GM12878 (cell line): ENCODE data around the gene PFKL. TPM values are rescaled to one million over a fixed set of nuclear protein-coding genes. Genes with fewer than 3 reads are reported as not detected.

Experiments
- ATAC-seq: fragments of 200-7000 bp; cut with Tn5 transposase; 3 replicates; pipeline ENCODE4 v1.9.1; 2020; ENCODE audit warnings: mild to moderate bottlenecking, moderate library complexity
- BruUV-seq: library from RNA; stranded (reverse); fragments of 400-500 nt; replicated peaks from 2 replicates; lab custom pipeline; 2021; lab: Mats Ljungman, UMichigan
- CTCF ChIA-PET: fragments of 300-600 bp; sonication (Branson Sonifier 250); formaldehyde crosslinking; extraction: SDS; loops from one replicate; lab custom pipeline; 2021; ENCODE audit warnings: inconsistent platforms; lab: Yijun Ruan, JAX
- POLR2A ChIA-PET: fragments of 350-600 bp; formaldehyde crosslinking; extraction: SDS; loops from one replicate; lab custom pipeline; 2021; ENCODE audit warnings: inconsistent platforms; lab: Charles Lee
- RAD21 ChIA-PET: fragments of 300-600 bp; sonication (Branson Sonifier 250); formaldehyde crosslinking; loops from one replicate; lab custom pipeline; 2023; ENCODE audit warnings: antibody characterized with exemption; ENCODE audit not compliant: unreplicated experiment; lab: Charles Lee
- SMC1A ChIA-PET: fragments of 300-600 bp; sonication (Branson Sonifier 250); formaldehyde crosslinking; loops from one replicate; lab custom pipeline; 2023; ENCODE audit not compliant: unreplicated experiment, uncharacterized antibody; lab: Charles Lee
- DNase-seq: peaks from one replicate; pipeline ENCODE4 v3.0.0-alpha.2; 2011; ENCODE audit warnings: low read depth, low spot score
- FAIRE-seq: peaks from 3 replicates; lab custom pipeline; 2011; peaks lifted over from hg19 to GRCh38; lab: Jason Lieb, UNC
- H2AFZ ChIP-seq: 2 replicates; pipeline ENCODE4 v1.6.0; 2011; ENCODE audit warnings: low read depth, low read length, control low read depth; ENCODE audit not compliant: control insufficient read depth
- H3K27ac ChIP-seq: 2 replicates; pipeline ENCODE4 v1.5.1; 2011; ENCODE audit warnings: control low read depth; ENCODE audit not compliant: control insufficient read depth, insufficient read depth
- H3K27me3 ChIP-seq, 2 experiments: replicated peaks in 1 of 2; 2 replicates each; pipeline versions ENCODE4 v1.6.0 to v1.6.1; 2011; ENCODE audit warnings: low read length in 1 of 2; ENCODE audit not compliant: control insufficient read depth in 2 of 2, insufficient read depth in 2 of 2
- H3K36me3 ChIP-seq, 2 experiments: 2 replicates each; pipeline ENCODE4 v1.5.1; 2011; ENCODE audit warnings: low read length in 1 of 2; ENCODE audit not compliant: control insufficient read depth in 2 of 2, insufficient read depth in 2 of 2
- H3K4me1 ChIP-seq: 2 replicates; pipeline ENCODE4 v1.6.1; 2011; ENCODE audit warnings: mild to moderate bottlenecking, low read length, moderate library complexity, mixed read lengths; ENCODE audit not compliant: control insufficient read depth, insufficient read depth
- H3K4me2 ChIP-seq: 2 replicates; pipeline ENCODE4 v1.6.0; 2011; ENCODE audit warnings: control low read depth; ENCODE audit not compliant: control insufficient read depth, insufficient read depth
- H3K4me3 ChIP-seq: fragments of 200-600 bp; sonication (generic); 2 replicates; pipeline ENCODE4 v1.5.1; 2016
- H3K79me2 ChIP-seq: 2 replicates; pipeline ENCODE4 v1.6.0; 2011; ENCODE audit warnings: low read length; ENCODE audit not compliant: control insufficient read depth, insufficient read depth
- H3K9ac ChIP-seq: 2 replicates; pipeline ENCODE4 v1.8.0; 2011; ENCODE audit warnings: low read length, control low read depth, mixed read lengths; ENCODE audit not compliant: control insufficient read depth, insufficient read depth
- H3K9me3 ChIP-seq: replicated peaks from 3 replicates; pipeline ENCODE4 v1.5.1; 2011; ENCODE audit warnings: mild to moderate bottlenecking, low read length; ENCODE audit not compliant: control insufficient read depth, insufficient read depth
- H4K20me1 ChIP-seq: 2 replicates; pipeline ENCODE4 v1.6.0; 2011; ENCODE audit not compliant: control insufficient read depth, insufficient read depth
- BHLHE40 ChIP-seq, 2 experiments: fragments of 450-650 bp in 1 of 2; IDR thresholded peaks; 2 replicates each; pipeline ENCODE4 v1.6.1; 2011 to 2017; ENCODE audit warnings: low read depth in 2 of 2, borderline replicate concordance in 1 of 2, improper control_type of control experiment in 1 of 2, low read length in 1 of 2, mild to moderate bottlenecking in 1 of 2
- MEF2A ChIP-seq: IDR thresholded peaks from 2 replicates; pipeline ENCODE4 v1.6.1; 2011; ENCODE audit warnings: low read depth, mild to moderate bottlenecking, low read length, moderate library complexity; ENCODE audit not compliant: insufficient read depth
- NBN ChIP-seq: fragments of 450-650 bp; IDR thresholded peaks from 2 replicates; pipeline ENCODE4 v1.6.1; 2016
- NFXL1 ChIP-seq: fragments of 450-650 bp; IDR thresholded peaks from 2 replicates; pipeline ENCODE4 v1.6.1; 2017; ENCODE audit warnings: antibody characterized with exemption, mild to moderate bottlenecking, borderline replicate concordance
- POLR2A ChIP-seq: IDR thresholded peaks from 2 replicates; pipeline ENCODE4 v1.6.1; 2011; ENCODE audit warnings: low read depth, mild to moderate bottlenecking, low read length
- POLR2AphosphoS2 ChIP-seq: IDR thresholded peaks from 2 replicates; pipeline ENCODE4 v1.6.1; 2011; ENCODE audit warnings: low read depth, mild to moderate bottlenecking, low read length, improper control_type of control experiment, moderate library complexity
- TBL1XR1 ChIP-seq: IDR thresholded peaks from 2 replicates; pipeline ENCODE4 v1.6.1; 2012; ENCODE audit warnings: low read depth, low read length, improper control_type of control experiment
- WGBS: methylation state at CpG from one replicate; pipeline ENCODE4 v1.1.6; 2016; ENCODE audit warnings: low lambda C conversion rate; ENCODE audit not compliant: insufficient replicate concordance, insufficient coverage; ENCODE audit errors: missing lambda C conversion rate; 5-methylcytosine and 5-hydroxymethylcytosine counted together
- in situ Hi-C: fragments of 300-500 bp; cut with MboI; formaldehyde crosslinking; loops from 9 replicates; pipeline ENCODE4 v1.14.3; 2018; ENCODE audit warnings: mixed read lengths
- intact Hi-C: fragments of 100-400 bp; cut with micrococcal nuclease; formaldehyde crosslinking; loops from one replicate; pipeline ENCODE4 v1.14.2; 2022; ENCODE audit not compliant: unreplicated experiment
- polyA plus RNA-seq, 11 experiments: library from polyadenylated mRNA; depleted of rRNA in 4 of 11; unstranded in 6 of 11; stranded (reverse) in 5 of 11; fragments of >200 nt; fragmentation: Nextera tagmentation in 4 of 11; fragmentation: Illumina TruSeq in 1 of 11; extraction: Ambion mirVana in 4 of 11; extraction: Trizol in 1 of 11; gene quantifications; 1 replicate in 1 of 11; 2 replicates in 10 of 11; pipeline versions ENCODE4 v1.2.1 to v1.2.3, GENCODE V29; 2011 to 2016; ENCODE audit warnings: inconsistent platforms in 2 of 11, missing spikeins in 2 of 11, low read depth in 1 of 11
- total RNA-seq, 4 experiments: library from RNA; depleted of rRNA in 3 of 4; stranded (reverse); fragments of >200 nt in 3 of 4; fragmentation: Illumina TruSeq in 1 of 4; extraction: Trizol in 1 of 4; gene quantifications; 2 replicates each; pipeline versions ENCODE4 v1.2.1 to v1.2.3, GENCODE V29; 2013 to 2021
- TF ChIP-seq, protein P1 (sequence below): IDR thresholded peaks from 2 replicates; pipeline ENCODE4 v1.6.1; 2011; ENCODE audit warnings: borderline replicate concordance, low read depth, mild to moderate bottlenecking, moderate library complexity, mixed read lengths, low read length; ENCODE audit not compliant: insufficient read depth; ENCODE audit errors: extremely low read length
- TF ChIP-seq, protein P2 (sequence below): fragments of 450-650 bp; IDR thresholded peaks from 2 replicates; pipeline ENCODE4 v1.6.1; 2017; ENCODE audit warnings: mild to moderate bottlenecking
- TF ChIP-seq, protein P3 (sequence below): fragments of 450-650 bp; IDR thresholded peaks from 2 replicates; pipeline ENCODE4 v1.6.1; 2016; ENCODE audit warnings: mild to moderate bottlenecking
- TF ChIP-seq, protein P4 (sequence below): IDR thresholded peaks from 2 replicates; pipeline ENCODE4 v1.6.1; 2011; ENCODE audit warnings: borderline replicate concordance, low read depth, mild to moderate bottlenecking, moderate library complexity, low read length; ENCODE audit not compliant: insufficient read depth, poor library complexity, severe bottlenecking
- TF ChIP-seq, protein P5 (sequence below): fragments of 450-650 bp; IDR thresholded peaks from 2 replicates; pipeline ENCODE4 v1.6.1; 2016; ENCODE audit warnings: mild to moderate bottlenecking, moderate library complexity, borderline replicate concordance

Gene PFKL
- total and polyA plus RNA-seq, 10 of the 15 experiments (the other 5 are each of a cell fraction or from before 2014, with no cell fraction given), result 1.2 to 192 (median 112) TPM

DNA sequence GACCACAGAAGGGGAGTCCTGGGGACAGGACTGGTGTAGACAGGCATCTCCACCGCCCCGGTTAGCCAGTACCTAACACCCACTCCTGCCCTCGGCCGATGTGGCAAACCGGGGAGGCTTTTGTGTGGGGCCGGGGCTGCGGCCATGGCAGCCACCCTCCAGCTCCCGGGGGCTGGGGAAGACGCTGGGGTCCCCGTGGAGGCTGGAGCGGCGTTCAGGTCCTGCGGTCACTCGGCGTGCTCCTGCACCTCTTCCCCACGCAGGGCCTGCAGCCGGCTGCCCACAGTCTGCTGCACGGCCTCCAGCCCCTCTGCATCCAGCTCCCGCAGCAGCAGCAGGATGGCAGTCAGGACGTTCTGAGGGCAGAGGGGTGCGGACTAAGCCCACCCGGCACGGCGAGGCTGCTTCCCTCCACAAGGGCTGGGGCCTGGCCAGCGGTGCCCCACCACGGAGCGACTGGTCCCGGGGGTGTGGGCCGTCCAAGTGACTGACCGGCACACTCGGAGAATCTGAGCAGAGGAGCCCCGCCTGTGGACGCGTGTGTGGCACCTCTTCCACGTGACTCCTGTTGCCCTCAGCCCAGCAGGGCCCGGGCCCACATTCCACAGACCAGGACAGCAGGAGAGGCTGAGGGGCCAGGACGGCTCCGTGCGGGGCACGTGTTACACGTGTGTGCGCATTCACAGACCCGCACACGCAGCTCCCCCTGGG lies 30.3 kb downstream of the PFKL start:
- CTCF ChIA-PET, result no interaction called here
- Histone ChIP-seq H3K36me3 (peaks cover 0 to 5% of the 10 kb centered on the region in 2 experiments; a peak in 3 of 4 replicates), H3K4me1 (no peaks in the 10 kb centered on the region), H3K9me3 (no peaks in the 10 kb centered on the region), H3K4me3 (no peak overlapping the region), H3K4me2 (no peak overlapping the region), H2AFZ (no peak overlapping the region), H4K20me1 (no peaks in the 10 kb centered on the region), H3K9ac (no peak overlapping the region), H3K27ac (no peak overlapping the region), H3K27me3 (no peaks in the 10 kb centered on the region), H3K79me2 (no peaks in the 10 kb centered on the region)
- SMC1A ChIA-PET, result no interaction called here
- in situ Hi-C loops, result no loop called here
- WGBS, result 89% methylated on average over 43 of the region's 44 CpGs
- POLR2A ChIA-PET, result no interaction called here
- FAIRE-seq (no peak), ATAC-seq (no peak; the same call in 2 of the 3 replicates), DNase-seq (no peak)
- intact Hi-C loops, result no loop called here
- RAD21 ChIA-PET, result no interaction called here
- BruUV-seq, result no TSS peak
- TF ChIP-seq, protein P1, sequence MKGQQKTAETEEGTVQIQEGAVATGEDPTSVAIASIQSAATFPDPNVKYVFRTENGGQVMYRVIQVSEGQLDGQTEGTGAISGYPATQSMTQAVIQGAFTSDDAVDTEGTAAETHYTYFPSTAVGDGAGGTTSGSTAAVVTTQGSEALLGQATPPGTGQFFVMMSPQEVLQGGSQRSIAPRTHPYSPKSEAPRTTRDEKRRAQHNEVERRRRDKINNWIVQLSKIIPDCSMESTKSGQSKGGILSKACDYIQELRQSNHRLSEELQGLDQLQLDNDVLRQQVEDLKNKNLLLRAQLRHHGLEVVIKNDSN, result no peak
- TF ChIP-seq BHLHE40 (IDR thresholded peaks at IDR 0.05; ENCODE audit: borderline replicate concordance in 1 of 2, low read depth in 2 of 2, low read length in 1 of 2) (no peak), TBL1XR1 (no peak), POLR2A (peak; percentile 72; the same call in 1 of the 2 replicates), POLR2AphosphoS2 (peak; percentile 22; the same call in 1 of the 2 replicates), NFXL1 (no peak), NBN (no peak), MEF2A (no peak)
- TF ChIP-seq, protein P2, sequence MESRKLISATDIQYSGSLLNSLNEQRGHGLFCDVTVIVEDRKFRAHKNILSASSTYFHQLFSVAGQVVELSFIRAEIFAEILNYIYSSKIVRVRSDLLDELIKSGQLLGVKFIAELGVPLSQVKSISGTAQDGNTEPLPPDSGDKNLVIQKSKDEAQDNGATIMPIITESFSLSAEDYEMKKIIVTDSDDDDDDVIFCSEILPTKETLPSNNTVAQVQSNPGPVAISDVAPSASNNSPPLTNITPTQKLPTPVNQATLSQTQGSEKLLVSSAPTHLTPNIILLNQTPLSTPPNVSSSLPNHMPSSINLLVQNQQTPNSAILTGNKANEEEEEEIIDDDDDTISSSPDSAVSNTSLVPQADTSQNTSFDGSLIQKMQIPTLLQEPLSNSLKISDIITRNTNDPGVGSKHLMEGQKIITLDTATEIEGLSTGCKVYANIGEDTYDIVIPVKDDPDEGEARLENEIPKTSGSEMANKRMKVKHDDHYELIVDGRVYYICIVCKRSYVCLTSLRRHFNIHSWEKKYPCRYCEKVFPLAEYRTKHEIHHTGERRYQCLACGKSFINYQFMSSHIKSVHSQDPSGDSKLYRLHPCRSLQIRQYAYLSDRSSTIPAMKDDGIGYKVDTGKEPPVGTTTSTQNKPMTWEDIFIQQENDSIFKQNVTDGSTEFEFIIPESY, result no peak
- TF ChIP-seq, protein P3, sequence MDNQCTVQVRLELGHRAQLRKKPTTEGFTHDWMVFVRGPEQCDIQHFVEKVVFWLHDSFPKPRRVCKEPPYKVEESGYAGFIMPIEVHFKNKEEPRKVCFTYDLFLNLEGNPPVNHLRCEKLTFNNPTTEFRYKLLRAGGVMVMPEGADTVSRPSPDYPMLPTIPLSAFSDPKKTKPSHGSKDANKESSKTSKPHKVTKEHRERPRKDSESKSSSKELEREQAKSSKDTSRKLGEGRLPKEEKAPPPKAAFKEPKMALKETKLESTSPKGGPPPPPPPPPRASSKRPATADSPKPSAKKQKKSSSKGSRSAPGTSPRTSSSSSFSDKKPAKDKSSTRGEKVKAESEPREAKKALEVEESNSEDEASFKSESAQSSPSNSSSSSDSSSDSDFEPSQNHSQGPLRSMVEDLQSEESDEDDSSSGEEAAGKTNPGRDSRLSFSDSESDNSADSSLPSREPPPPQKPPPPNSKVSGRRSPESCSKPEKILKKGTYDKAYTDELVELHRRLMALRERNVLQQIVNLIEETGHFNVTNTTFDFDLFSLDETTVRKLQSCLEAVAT, result no peak
- TF ChIP-seq, protein P4, sequence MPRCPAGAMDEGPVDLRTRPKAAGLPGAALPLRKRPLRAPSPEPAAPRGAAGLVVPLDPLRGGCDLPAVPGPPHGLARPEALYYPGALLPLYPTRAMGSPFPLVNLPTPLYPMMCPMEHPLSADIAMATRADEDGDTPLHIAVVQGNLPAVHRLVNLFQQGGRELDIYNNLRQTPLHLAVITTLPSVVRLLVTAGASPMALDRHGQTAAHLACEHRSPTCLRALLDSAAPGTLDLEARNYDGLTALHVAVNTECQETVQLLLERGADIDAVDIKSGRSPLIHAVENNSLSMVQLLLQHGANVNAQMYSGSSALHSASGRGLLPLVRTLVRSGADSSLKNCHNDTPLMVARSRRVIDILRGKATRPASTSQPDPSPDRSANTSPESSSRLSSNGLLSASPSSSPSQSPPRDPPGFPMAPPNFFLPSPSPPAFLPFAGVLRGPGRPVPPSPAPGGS, result no peak
- TF ChIP-seq, protein P5, sequence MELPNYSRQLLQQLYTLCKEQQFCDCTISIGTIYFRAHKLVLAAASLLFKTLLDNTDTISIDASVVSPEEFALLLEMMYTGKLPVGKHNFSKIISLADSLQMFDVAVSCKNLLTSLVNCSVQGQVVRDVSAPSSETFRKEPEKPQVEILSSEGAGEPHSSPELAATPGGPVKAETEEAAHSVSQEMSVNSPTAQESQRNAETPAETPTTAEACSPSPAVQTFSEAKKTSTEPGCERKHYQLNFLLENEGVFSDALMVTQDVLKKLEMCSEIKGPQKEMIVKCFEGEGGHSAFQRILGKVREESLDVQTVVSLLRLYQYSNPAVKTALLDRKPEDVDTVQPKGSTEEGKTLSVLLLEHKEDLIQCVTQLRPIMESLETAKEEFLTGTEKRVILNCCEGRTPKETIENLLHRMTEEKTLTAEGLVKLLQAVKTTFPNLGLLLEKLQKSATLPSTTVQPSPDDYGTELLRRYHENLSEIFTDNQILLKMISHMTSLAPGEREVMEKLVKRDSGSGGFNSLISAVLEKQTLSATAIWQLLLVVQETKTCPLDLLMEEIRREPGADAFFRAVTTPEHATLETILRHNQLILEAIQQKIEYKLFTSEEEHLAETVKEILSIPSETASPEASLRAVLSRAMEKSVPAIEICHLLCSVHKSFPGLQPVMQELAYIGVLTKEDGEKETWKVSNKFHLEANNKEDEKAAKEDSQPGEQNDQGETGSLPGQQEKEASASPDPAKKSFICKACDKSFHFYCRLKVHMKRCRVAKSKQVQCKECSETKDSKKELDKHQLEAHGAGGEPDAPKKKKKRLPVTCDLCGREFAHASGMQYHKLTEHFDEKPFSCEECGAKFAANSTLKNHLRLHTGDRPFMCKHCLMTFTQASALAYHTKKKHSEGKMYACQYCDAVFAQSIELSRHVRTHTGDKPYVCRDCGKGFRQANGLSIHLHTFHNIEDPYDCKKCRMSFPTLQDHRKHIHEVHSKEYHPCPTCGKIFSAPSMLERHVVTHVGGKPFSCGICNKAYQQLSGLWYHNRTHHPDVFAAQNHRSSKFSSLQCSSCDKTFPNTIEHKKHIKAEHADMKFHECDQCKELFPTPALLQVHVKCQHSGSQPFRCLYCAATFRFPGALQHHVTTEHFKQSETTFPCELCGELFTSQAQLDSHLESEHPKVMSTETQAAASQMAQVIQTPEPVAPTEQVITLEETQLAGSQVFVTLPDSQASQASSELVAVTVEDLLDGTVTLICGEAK, result no peak
